HepG2 (cell line): ENCODE measurements around the gene YEATS2. TPM values are rescaled to one million over a fixed set of nuclear protein-coding genes. Genes with fewer than 3 reads are reported as not detected.

Experiments used
- ATF6 ChIP-seq: sonication (generic); formaldehyde crosslinking; conservative IDR thresholded peaks from 2 replicates; pipeline ENCODE4 v1.4.0; 2020; ENCODE audit warnings: missing genetic modification reagents
- ELK4 ChIP-seq: sonication (generic); formaldehyde crosslinking; IDR thresholded peaks from 2 replicates; pipeline ENCODE4 v1.9.0; 2021; ENCODE audit warnings: missing genetic modification reagents, borderline replicate concordance
- JARID2 ChIP-seq: sonication (generic); formaldehyde crosslinking; IDR thresholded peaks from 2 replicates; pipeline ENCODE4 v1.8.1; 2023; ENCODE audit warnings: missing genetic modification reagents, inconsistent platforms; ENCODE audit not compliant: insufficient replicate concordance
- KLF15 ChIP-seq: sonication (generic); formaldehyde crosslinking; IDR thresholded peaks from 2 replicates; pipeline ENCODE4 v1.8.1; 2023; ENCODE audit warnings: borderline replicate concordance, mild to moderate bottlenecking, inconsistent platforms, missing genetic modification reagents, mixed read lengths
- KMT2A ChIP-seq: sonication (generic); formaldehyde crosslinking; IDR thresholded peaks from 2 replicates; pipeline ENCODE4 v1.4.0; 2020; ENCODE audit warnings: missing genetic modification reagents
- NCOA5 ChIP-seq: sonication (generic); formaldehyde crosslinking; IDR thresholded peaks from 2 replicates; pipeline ENCODE4 v1.4.0; 2020; ENCODE audit warnings: missing genetic modification reagents
- NCOR1 ChIP-seq: fragments of 200-600 bp; sonication (generic); IDR thresholded peaks from 2 replicates; pipeline ENCODE4 v1.7.0; 2017; ENCODE audit warnings: antibody characterized with exemption, low read length, borderline replicate concordance
- NR2C2 ChIP-seq: sonication (generic); formaldehyde crosslinking; IDR thresholded peaks from 2 replicates; pipeline ENCODE4 v1.4.0; 2020; ENCODE audit warnings: missing genetic modification reagents, mild to moderate bottlenecking, moderate library complexity, borderline replicate concordance
- REPIN1 ChIP-seq: sonication (generic); formaldehyde crosslinking; IDR thresholded peaks from 2 replicates; pipeline ENCODE4 v1.8.0; 2022; ENCODE audit warnings: missing genetic modification reagents, low read depth, mild to moderate bottlenecking, borderline replicate concordance
- TRIM24 ChIP-seq: sonication (generic); formaldehyde crosslinking; IDR thresholded peaks from 2 replicates; pipeline ENCODE4 v1.8.0; 2022; ENCODE audit warnings: mild to moderate bottlenecking, missing genetic modification reagents
- ZBED4 ChIP-seq: sonication (generic); formaldehyde crosslinking; IDR thresholded peaks from 2 replicates; pipeline ENCODE4 v1.4.0; 2020; ENCODE audit warnings: missing genetic modification reagents, borderline replicate concordance
- ZFP62 ChIP-seq: sonication (generic); formaldehyde crosslinking; IDR thresholded peaks from 2 replicates; pipeline ENCODE4 v1.4.0; 2020; ENCODE audit warnings: missing genetic modification reagents
- ZNF136 ChIP-seq: sonication (generic); formaldehyde crosslinking; IDR thresholded peaks from 2 replicates; pipeline ENCODE4 v1.8.1; 2022; ENCODE audit warnings: low read depth, mild to moderate bottlenecking, moderate library complexity, missing genetic modification reagents
- ZNF678 ChIP-seq: sonication (generic); formaldehyde crosslinking; IDR thresholded peaks from 2 replicates; pipeline ENCODE4 v1.4.0; 2020; ENCODE audit warnings: mild to moderate bottlenecking, missing genetic modification reagents
- ZSCAN25 ChIP-seq: sonication (generic); formaldehyde crosslinking; IDR thresholded peaks from 2 replicates; pipeline ENCODE4 v1.8.0; 2022; ENCODE audit warnings: mild to moderate bottlenecking, missing genetic modification reagents
- polyA plus RNA-seq, 8 experiments: library from polyadenylated mRNA; depleted of rRNA in 3 of 8; stranded (reverse) in 7 of 8; unstranded in 1 of 8; fragments of >200 nt; fragmentation: Illumina TruSeq in 4 of 8; extraction: Trizol in 4 of 8; gene quantifications; 2 replicates each; pipeline versions ENCODE4 v1.2.1 to v1.2.3, GENCODE V29; 2011 to 2016; ENCODE audit warnings: low read depth in 4 of 8, missing spikeins in 1 of 8, mixed read lengths in 1 of 8; ENCODE audit not compliant: insufficient read depth in 1 of 8
- total RNA-seq, 5 experiments: library from RNA; depleted of rRNA; stranded (reverse); fragments of >200 nt; fragmentation: Illumina TruSeq; extraction: Trizol; gene quantifications; 2 replicates each; pipeline ENCODE4 v1.2.3, GENCODE V29; 2016; ENCODE audit warnings: low read depth in 1 of 5
- TF ChIP-seq, protein P1 (sequence below), 2 experiments: sonication (generic) in 1 of 2; formaldehyde crosslinking in 1 of 2; IDR thresholded peaks; 2 replicates each; pipeline versions ENCODE4 v1.5.1 to v1.6.1; 2011 to 2020; ENCODE audit warnings: borderline replicate concordance in 1 of 2, low read depth in 1 of 2, low read length in 1 of 2, mild to moderate bottlenecking in 1 of 2, missing genetic modification reagents in 1 of 2, moderate library complexity in 1 of 2

YEATS2 gene
- total and polyA plus RNA-seq, 2 of the 13 experiments (the other 11 are each of a cell fraction or from before 2014, with no cell fraction given), result 18.6 to 33.7 TPM

- TF ChIP-seq JARID2 (no peak), NCOR1 (no peak), REPIN1 (CRISPR knock-in tag) (no peak), ELK4 (CRISPR knock-in tag) (0 out of 2 replicates have a peak, but pooled peaks have one; percentile 43), KLF15 (CRISPR knock-in tag) (no peak), ZNF678 (CRISPR knock-in tag) (0 out of 2 replicates have a peak, but pooled peaks have one; percentile 44), KMT2A (CRISPR knock-in tag) (peak; percentile 30; the same call in 1 of the 2 replicates), ZBED4 (CRISPR knock-in tag) (no peak), ZSCAN25 (CRISPR knock-in tag) (no peak), NCOA5 (no peak), TRIM24 (CRISPR knock-in tag) (no peak), ZNF136 (CRISPR knock-in tag) (no peak), ZFP62 (no peak), ATF6 (CRISPR knock-in tag) (no peak), NR2C2 (CRISPR knock-in tag) (peak; percentile 38; the same call in 1 of the 2 replicates)
- TF ChIP-seq, protein P1, sequence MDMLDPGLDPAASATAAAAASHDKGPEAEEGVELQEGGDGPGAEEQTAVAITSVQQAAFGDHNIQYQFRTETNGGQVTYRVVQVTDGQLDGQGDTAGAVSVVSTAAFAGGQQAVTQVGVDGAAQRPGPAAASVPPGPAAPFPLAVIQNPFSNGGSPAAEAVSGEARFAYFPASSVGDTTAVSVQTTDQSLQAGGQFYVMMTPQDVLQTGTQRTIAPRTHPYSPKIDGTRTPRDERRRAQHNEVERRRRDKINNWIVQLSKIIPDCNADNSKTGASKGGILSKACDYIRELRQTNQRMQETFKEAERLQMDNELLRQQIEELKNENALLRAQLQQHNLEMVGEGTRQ (IDR thresholded peaks at IDR 0.05; ENCODE audit: low read depth, low read length), result no peak
- TF ChIP-seq, protein P1 (CRISPR knock-in tag; IDR thresholded peaks at IDR 0.05; ENCODE audit: borderline replicate concordance), result no peak
Measured at GRCh38 chr3:183697610-183698317, at the start of gene YEATS2 (continued).
